Smooth muscle cell (in vitro differentiated cells): ENCODE data around the gene DHX40. TPM values are rescaled to one million over a fixed set of nuclear protein-coding genes. Genes with fewer than 3 reads are reported as not detected.
A peak's percentile ranks its signal among the peaks of the same experiment; 100 is the strongest.
"Not testable (repeated sequence)": the region's sequence is repeated elsewhere in the genome, so short reads cannot be mapped to it uniquely, and the experiment has no call there.

Experiments used
- DNase-seq: peaks from one replicate; lab custom pipeline; 2025; ENCODE audit not compliant: unreplicated experiment; lab: John Stamatoyannopoulos, UW
- H2AFZ ChIP-seq: fragments of 200-600 bp; sonication (generic); 2 replicates; pipeline ENCODE4 v1.6.0; 2016; ENCODE audit warnings: antibody characterized with exemption, low read depth, mild to moderate bottlenecking
- H3F3A ChIP-seq: fragments of 200-600 bp; sonication (generic); 2 replicates; pipeline ENCODE4 v1.6.0; 2017; ENCODE audit warnings: antibody characterized with exemption, low read depth
- H3K27ac ChIP-seq: fragments of 200-600 bp; sonication (generic); 2 replicates; pipeline ENCODE4 v1.5.1; 2016; ENCODE audit warnings: low read depth, mild to moderate bottlenecking
- H3K27me3 ChIP-seq: fragments of 200-600 bp; sonication (generic); 2 replicates; pipeline ENCODE4 v1.6.1; 2016; ENCODE audit warnings: low read depth, mild to moderate bottlenecking
- H3K36me3 ChIP-seq: fragments of 200-600 bp; sonication (generic); 2 replicates; pipeline ENCODE4 v1.5.1; 2016; ENCODE audit warnings: low read depth
- H3K4me1 ChIP-seq: fragments of 200-600 bp; sonication (generic); 2 replicates; pipeline ENCODE4 v1.5.1; 2016; ENCODE audit warnings: low read depth
- H3K4me2 ChIP-seq: fragments of 200-600 bp; sonication (generic); 2 replicates; pipeline ENCODE4 v1.6.0; 2016; ENCODE audit warnings: mild to moderate bottlenecking
- H3K4me3 ChIP-seq: fragments of 200-600 bp; sonication (generic); 2 replicates; pipeline ENCODE4 v1.5.1; 2016; ENCODE audit warnings: mild to moderate bottlenecking
- H3K79me2 ChIP-seq: fragments of 200-600 bp; sonication (generic); 2 replicates; pipeline ENCODE4 v1.6.0; 2016; ENCODE audit warnings: low read depth, mild to moderate bottlenecking
- H3K9ac ChIP-seq: fragments of 200-600 bp; sonication (generic); 2 replicates; pipeline ENCODE4 v1.6.0; 2016; ENCODE audit warnings: low read depth
- H3K9me3 ChIP-seq: fragments of 200-600 bp; sonication (generic); replicated peaks from 2 replicates; pipeline ENCODE4 v1.5.1; 2016; ENCODE audit warnings: low read depth
- H4K20me1 ChIP-seq: fragments of 200-600 bp; sonication (generic); 2 replicates; pipeline ENCODE4 v1.6.0; 2016; ENCODE audit warnings: low read depth
- CTCF ChIP-seq: fragments of 200-600 bp; sonication (generic); IDR thresholded peaks from 2 replicates; pipeline ENCODE4 v1.5.1; 2017; ENCODE audit warnings: borderline replicate concordance, mild to moderate bottlenecking, antibody characterized with exemption; ENCODE audit not compliant: insufficient read depth, poor library complexity, severe bottlenecking
- WGBS: methylation state at CpG from one replicate; pipeline ENCODE4 v1.1.7; 2016; ENCODE audit warnings: low lambda C conversion rate; 5-methylcytosine and 5-hydroxymethylcytosine counted together
- polyA plus RNA-seq: library from polyadenylated mRNA; unstranded; fragments of >200 nt; fragmentation: Nextera tagmentation; extraction: Ambion mirVana; gene quantifications from 2 replicates; pipeline ENCODE4 v1.2.1, GENCODE V29; 2016
- total RNA-seq: library from RNA; depleted of rRNA; stranded (reverse); fragments of >200 nt; gene quantifications from 2 replicates; pipeline ENCODE4 v1.2.3, GENCODE V29; 2014

The DHX40 gene
- total and polyA plus RNA-seq, 2 experiments from 2014 or later = 16.5 to 44.7 TPM

GRCh38 chr17:59521465-59522126 is 43.8 kb upstream of the DHX40 start:
- 42% methylated on average over 12 of the region's 12 CpGs for WGBS
- peak overlapping the region; percentile 86 for H2AFZ ChIP-seq

GRCh38 chr17:59524930-59525329 is 40.5 kb upstream of the DHX40 start:
- H3K79me2 ChIP-seq, H4K20me1 ChIP-seq, H3K4me1 ChIP-seq, H3F3A ChIP-seq, H2AFZ ChIP-seq, DNase-seq, H3K27ac ChIP-seq, H3K9ac ChIP-seq, H3K4me3 ChIP-seq, H3K4me2 ChIP-seq, H3K36me3 ChIP-seq, H3K9me3 ChIP-seq, H3K27me3 ChIP-seq: not testable (repeated sequence)
- WGBS = 82% methylated on average over 3 of the region's 3 CpGs

More at GRCh38 chr17:59521465-59522126, 43.8 kb upstream of the DHX40 start:
- no peaks in the 10 kb centered on the region for H3K27me3 ChIP-seq
- no peaks in the 10 kb centered on the region for H3K36me3 ChIP-seq
- no peaks in the 10 kb centered on the region for H3F3A ChIP-seq
- peak; percentile 46 for DNase-seq
- H3K9me3 ChIP-seq = no peaks in the 10 kb centered on the region
- no peak overlapping the region for H3K9ac ChIP-seq
- no peaks in the 10 kb centered on the region for H3K4me1 ChIP-seq
- peak; percentile 90 for TF ChIP-seq CTCF
- peak overlapping the region; percentile 59 for H3K27ac ChIP-seq
- H4K20me1 ChIP-seq = no peaks in the 10 kb centered on the region
- H3K4me2 ChIP-seq = peak overlapping the region; percentile 47
- H3K79me2 ChIP-seq = no peaks in the 10 kb centered on the region
- no peak overlapping the region for H3K4me3 ChIP-seq

GRCh38 chr17:59525668-59526067 is 39.7 kb upstream of the DHX40 start:
- no peak for DNase-seq
- Histone ChIP-seq H3K4me1 (no peaks in the 10 kb centered on the region), H3K36me3 (no peaks in the 10 kb centered on the region), H2AFZ (no peak overlapping the region), H3K27ac (no peak overlapping the region), H3K4me2 (no peak overlapping the region), H4K20me1 (no peaks in the 10 kb centered on the region), H3K4me3 (no peak overlapping the region), H3K9me3 (no peaks in the 10 kb centered on the region), H3F3A (no peaks in the 10 kb centered on the region), H3K9ac (no peak overlapping the region), H3K79me2 (no peaks in the 10 kb centered on the region), H3K27me3 (no peaks in the 10 kb centered on the region)
- no peak for TF ChIP-seq CTCF
- 84% methylated on average over 2 of the region's 2 CpGs for WGBS

- Histone ChIP-seq H3K27ac (no peak overlapping the region), H4K20me1 (no peaks in the 10 kb centered on the region), H3K4me1 (no peaks in the 10 kb centered on the region), H3K4me2 (no peak overlapping the region), H3F3A (no peaks in the 10 kb centered on the region), H3K4me3 (no peak overlapping the region), H3K79me2 (no peaks in the 10 kb centered on the region), H3K9me3 (no peaks in the 10 kb centered on the region), H3K27me3 (no peaks in the 10 kb centered on the region), H2AFZ (no peak overlapping the region), H3K36me3 (no peaks in the 10 kb centered on the region), H3K9ac (no peak overlapping the region)
- no peak for DNase-seq
- no peak for TF ChIP-seq CTCF
- WGBS = 75% methylated on average over 2 of the region's 2 CpGs
These were observed 39.0 kb upstream of the DHX40 start for GRCh38 chr17:59526451-59526850.
